ENCODE data around the gene IFT27. TPM values are rescaled to one million over a fixed set of nuclear protein-coding genes. Genes with fewer than 3 reads are reported as not detected.

Gene IFT27
- total and polyA plus RNA-seq, 2 donors, result 23.0 to 33.9 TPM

DNA sequence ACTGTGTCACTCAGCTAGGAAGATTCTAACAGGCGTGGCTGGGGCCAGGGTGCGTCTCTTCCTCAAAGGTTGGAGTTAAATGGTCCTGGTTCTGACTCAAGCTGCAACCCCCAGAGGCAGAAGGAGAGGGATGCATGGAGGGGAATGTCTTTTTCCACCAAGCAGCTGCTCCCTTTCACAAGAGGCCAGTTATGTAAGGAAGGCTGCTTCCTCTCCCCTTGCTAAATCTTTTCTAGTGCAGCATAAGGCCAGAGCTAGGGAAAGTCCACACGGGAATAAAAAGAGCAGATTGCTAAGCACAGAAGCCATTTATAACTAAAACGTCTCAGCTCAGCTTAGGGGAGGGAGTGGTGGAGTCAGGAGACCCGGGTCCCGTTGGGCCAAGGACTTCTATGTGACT lies 30.9 kb upstream of the IFT27 start:
- no peaks in the 10 kb centered on the region for H3K9me3 ChIP-seq (ENCODE audit: control insufficient read depth in 2 of 2, insufficient read depth in 1 of 2, low read length in 1 of 2)
- H3K4me1 ChIP-seq (ENCODE audit: control insufficient read depth in 2 of 2, insufficient read depth in 2 of 2, low read length in 2 of 2), result peaks cover 8 to 19% of the 10 kb centered on the region in 2 donors
- H3K36me3 ChIP-seq (ENCODE audit: control insufficient read depth in 2 of 2, insufficient read depth in 2 of 2, low read length in 1 of 2), result no peaks in the 10 kb centered on the region
- no peak for DNase-seq (ENCODE audit: low read depth in 6 of 9, low spot score in 9 of 9)
- 90% methylated on average over 6 of the region's 6 CpGs for WGBS
- H3K27ac ChIP-seq (ENCODE audit: low read depth in 1 of 2, low read length in 1 of 2), result no peak overlapping the region
- peaks cover 0 to 23% of the 10 kb centered on the region in 2 donors for H3K27me3 ChIP-seq (ENCODE audit: control insufficient read depth in 2 of 2, insufficient read depth in 1 of 2, low read length in 1 of 2)
- no peak overlapping the region for H3K4me3 ChIP-seq (ENCODE audit: low read length in 2 of 2)

DNA sequence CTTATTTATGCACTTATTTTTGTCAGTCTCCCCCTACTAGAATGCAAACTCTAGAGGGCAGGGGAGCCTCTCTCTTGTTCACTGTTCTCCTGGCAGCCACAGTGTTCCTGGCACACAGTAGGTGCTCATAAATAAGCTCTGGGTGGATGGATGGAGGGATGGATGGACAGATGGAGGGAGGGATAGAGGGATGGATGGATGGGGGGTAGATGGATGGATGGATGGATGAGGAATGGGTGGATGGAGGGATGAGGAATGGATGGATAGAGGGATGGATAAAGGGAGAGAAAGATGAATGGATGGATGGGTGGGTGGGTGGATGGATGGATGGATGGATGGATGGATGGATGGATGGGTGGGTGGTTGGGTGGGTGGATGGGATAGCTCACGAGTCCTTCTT lies 27.4 kb upstream of the IFT27 start:
- H3K36me3 ChIP-seq (ENCODE audit: control insufficient read depth in 2 of 2, insufficient read depth in 2 of 2, low read length in 1 of 2), result no peaks in the 10 kb centered on the region
- peaks cover under 1 to 8% of the 10 kb centered on the region in 2 donors for H3K4me1 ChIP-seq (ENCODE audit: control insufficient read depth in 2 of 2, insufficient read depth in 2 of 2, low read length in 2 of 2)
- 93% methylated on average over 1 of the region's 1 CpG for WGBS
- no peak overlapping the region for H3K4me3 ChIP-seq (ENCODE audit: low read length in 2 of 2)
- H3K9me3 ChIP-seq (ENCODE audit: control insufficient read depth in 2 of 2, insufficient read depth in 1 of 2, low read length in 1 of 2), result no peaks in the 10 kb centered on the region
- H3K27me3 ChIP-seq (ENCODE audit: control insufficient read depth in 2 of 2, insufficient read depth in 1 of 2, low read length in 1 of 2), result peaks cover 0 to 17% of the 10 kb centered on the region in 2 donors
- DNase-seq (ENCODE audit: low read depth in 6 of 9, low spot score in 9 of 9), result no peak
- no peak overlapping the region for H3K27ac ChIP-seq (ENCODE audit: low read depth in 1 of 2, low read length in 1 of 2)

DNA sequence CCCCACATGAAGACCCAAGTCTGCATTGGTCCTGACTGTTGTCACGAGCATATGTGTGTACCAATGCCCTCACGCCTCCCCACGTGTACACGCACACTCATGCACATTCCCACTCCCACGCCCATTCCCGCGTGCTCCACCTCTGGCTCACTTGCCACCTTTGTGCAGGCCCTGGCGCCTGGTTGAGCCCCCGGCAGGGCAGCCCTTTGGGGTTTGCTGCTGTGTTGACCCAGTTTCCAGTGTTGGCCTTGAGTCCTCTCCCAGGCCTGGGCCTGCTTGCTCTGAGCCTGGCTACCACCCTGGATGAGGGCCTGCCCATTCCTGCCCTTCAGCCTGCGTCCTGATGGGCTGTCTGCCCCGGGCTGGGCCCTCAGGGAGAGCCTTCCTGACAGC lies 22.8 kb upstream of the IFT27 start:
- Histone ChIP-seq H3K4me3 (ENCODE audit: low read length in 2 of 2) (no peak overlapping the region), H3K9me3 (ENCODE audit: control insufficient read depth in 2 of 2, insufficient read depth in 1 of 2, low read length in 1 of 2) (no peaks in the 10 kb centered on the region), H3K27ac (ENCODE audit: low read depth in 1 of 2, low read length in 1 of 2) (no peak overlapping the region), H3K36me3 (ENCODE audit: control insufficient read depth in 2 of 2, insufficient read depth in 2 of 2, low read length in 1 of 2) (no peaks in the 10 kb centered on the region), H3K27me3 (ENCODE audit: control insufficient read depth in 2 of 2, insufficient read depth in 1 of 2, low read length in 1 of 2) (no peaks in the 10 kb centered on the region), H3K4me1 (ENCODE audit: control insufficient read depth in 2 of 2, insufficient read depth in 2 of 2, low read length in 2 of 2) (no peaks in the 10 kb centered on the region)
- no peak for DNase-seq (ENCODE audit: low read depth in 6 of 9, low spot score in 9 of 9)
- 94% methylated on average over 11 of the region's 11 CpGs for WGBS

DNA sequence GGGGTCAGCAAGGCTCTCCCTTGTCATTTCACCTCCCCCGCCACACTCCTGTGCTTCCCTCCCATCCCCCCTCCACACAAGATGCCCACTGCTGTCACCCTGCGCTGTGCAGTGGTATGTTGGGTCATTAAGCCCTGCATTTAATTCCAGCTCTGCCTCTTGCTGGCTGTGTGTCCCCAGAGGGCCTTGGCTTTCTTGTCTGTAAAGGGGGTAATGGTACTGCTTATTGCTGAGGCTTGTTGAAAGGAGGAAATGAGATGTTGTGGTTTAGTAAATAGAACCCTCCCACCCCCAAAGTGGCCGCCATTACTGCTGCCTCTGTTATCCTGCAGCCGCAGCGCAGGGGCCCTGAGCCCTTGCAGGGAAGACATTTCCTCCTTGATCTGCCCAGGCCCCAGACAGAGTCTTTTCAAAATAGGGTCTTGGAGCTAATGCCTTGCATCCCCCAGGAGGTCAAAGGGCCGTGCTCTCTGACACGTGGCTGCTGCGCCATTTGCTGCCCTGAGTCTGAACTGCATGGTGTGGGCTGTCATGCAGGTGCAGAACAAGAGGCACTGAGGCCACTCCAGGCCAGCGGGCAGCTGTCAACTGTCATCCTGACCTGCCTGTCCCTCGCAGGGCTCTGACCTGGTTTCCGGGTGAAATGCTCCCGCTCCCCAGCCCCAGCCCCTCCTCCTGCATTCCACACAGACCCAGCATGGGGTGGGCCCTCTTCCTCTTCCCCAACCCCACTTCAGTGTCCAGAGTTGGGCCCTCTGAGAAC lies 22.2 kb upstream of the IFT27 start:
- WGBS, result 94% methylated on average over 12 of the region's 12 CpGs
- Histone ChIP-seq H3K4me3 (ENCODE audit: low read length in 2 of 2) (no peak overlapping the region), H3K27me3 (ENCODE audit: control insufficient read depth in 2 of 2, insufficient read depth in 1 of 2, low read length in 1 of 2) (no peaks in the 10 kb centered on the region), H3K36me3 (ENCODE audit: control insufficient read depth in 2 of 2, insufficient read depth in 2 of 2, low read length in 1 of 2) (no peaks in the 10 kb centered on the region), H3K4me1 (ENCODE audit: control insufficient read depth in 2 of 2, insufficient read depth in 2 of 2, low read length in 2 of 2) (no peaks in the 10 kb centered on the region), H3K27ac (ENCODE audit: low read depth in 1 of 2, low read length in 1 of 2) (no peak overlapping the region), H3K9me3 (ENCODE audit: control insufficient read depth in 2 of 2, insufficient read depth in 1 of 2, low read length in 1 of 2) (no peaks in the 10 kb centered on the region)
- no peak for DNase-seq (ENCODE audit: low read depth in 6 of 9, low spot score in 9 of 9)

DNA sequence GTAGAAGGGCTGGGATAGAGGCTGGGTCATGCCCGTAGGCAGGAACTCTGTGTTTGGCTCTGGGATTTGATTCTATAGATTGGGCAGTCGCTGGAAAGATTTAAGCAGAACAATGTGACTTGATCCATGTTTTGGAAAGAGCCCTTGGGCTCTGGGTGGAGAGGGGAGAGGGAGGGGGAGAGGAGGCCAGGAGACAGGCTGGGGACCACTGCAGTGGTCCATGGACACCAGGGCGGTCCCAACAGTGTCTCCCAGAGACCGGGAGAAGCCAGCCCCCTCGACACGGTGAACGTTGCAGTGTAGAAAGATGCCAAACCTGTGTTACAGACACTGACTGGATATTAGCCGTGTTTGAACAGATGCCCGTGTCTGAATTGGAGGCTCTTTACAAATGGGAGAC lies 21.5 kb upstream of the IFT27 start:
- Histone ChIP-seq H3K9me3 (ENCODE audit: control insufficient read depth in 2 of 2, insufficient read depth in 1 of 2, low read length in 1 of 2) (no peaks in the 10 kb centered on the region), H3K4me3 (ENCODE audit: low read length in 2 of 2) (no peak overlapping the region), H3K4me1 (ENCODE audit: control insufficient read depth in 2 of 2, insufficient read depth in 2 of 2, low read length in 2 of 2) (no peaks in the 10 kb centered on the region), H3K27ac (ENCODE audit: low read depth in 1 of 2, low read length in 1 of 2) (no peak overlapping the region), H3K27me3 (ENCODE audit: control insufficient read depth in 2 of 2, insufficient read depth in 1 of 2, low read length in 1 of 2) (no peaks in the 10 kb centered on the region), H3K36me3 (ENCODE audit: control insufficient read depth in 2 of 2, insufficient read depth in 2 of 2, low read length in 1 of 2) (no peaks in the 10 kb centered on the region)
- no peak for DNase-seq (ENCODE audit: low read depth in 6 of 9, low spot score in 9 of 9)
- 87% methylated on average over 9 of the region's 9 CpGs for WGBS

DNA sequence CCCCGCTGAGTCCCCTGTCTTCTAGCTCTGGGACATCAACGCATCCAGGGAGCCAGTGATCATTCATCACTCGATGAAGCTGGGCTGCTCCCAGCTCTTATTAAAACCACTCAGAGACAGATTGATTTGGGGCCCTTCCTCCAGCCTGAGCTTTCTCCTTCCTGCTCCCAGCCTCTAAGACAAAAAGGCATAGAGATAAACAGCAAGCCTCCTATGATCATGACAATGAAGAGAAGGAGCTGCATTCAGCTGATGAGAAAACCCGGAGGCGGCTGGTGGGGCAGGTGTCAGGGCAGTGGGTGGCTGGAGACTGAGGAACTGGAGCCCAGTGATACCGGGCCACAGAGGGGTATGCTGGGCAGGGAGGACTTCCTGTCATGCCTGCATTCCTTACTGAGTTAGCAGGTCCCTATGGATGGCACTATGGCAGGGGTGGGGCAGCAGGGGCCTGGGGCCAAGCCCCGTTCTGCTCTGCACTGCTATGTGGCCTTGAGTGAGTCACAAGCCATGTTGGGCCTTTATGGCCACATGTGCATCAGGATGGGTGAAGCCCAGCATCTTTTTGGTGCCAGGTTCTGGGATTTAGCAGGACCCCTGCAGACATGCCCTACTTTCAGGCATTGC lies 20.7 kb upstream of the IFT27 start:
- DNase-seq (ENCODE audit: low read depth in 6 of 9, low spot score in 9 of 9), result no peak
- WGBS, result 89% methylated on average over 7 of the region's 7 CpGs

DNA sequence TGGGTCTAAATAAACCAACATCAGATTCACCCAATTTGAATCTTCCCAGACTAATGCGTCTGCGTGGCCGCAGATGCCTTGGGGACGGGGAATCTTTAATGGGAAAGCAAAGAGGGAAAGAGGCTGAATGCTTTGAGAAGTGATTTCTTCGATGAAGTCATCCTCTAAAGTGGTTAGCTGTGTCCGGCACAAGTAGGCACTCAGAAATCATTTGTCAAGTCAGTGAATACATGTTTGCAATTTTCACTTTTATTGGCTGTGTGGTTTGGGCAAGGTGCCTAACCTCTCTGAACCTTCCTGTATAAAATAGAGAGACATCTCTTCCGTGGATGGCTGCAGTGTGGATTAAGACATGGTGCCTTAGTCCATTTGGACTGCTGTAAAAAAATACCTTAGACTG lies 19.7 kb upstream of the IFT27 start:
- Histone ChIP-seq H3K27me3 (ENCODE audit: control insufficient read depth in 2 of 2, insufficient read depth in 1 of 2, low read length in 1 of 2) (peaks cover 0 to 1% of the 10 kb centered on the region in 2 donors), H3K27ac (ENCODE audit: low read depth in 1 of 2, low read length in 1 of 2) (no peak overlapping the region), H3K4me3 (ENCODE audit: low read length in 2 of 2) (no peak overlapping the region), H3K9me3 (ENCODE audit: control insufficient read depth in 2 of 2, insufficient read depth in 1 of 2, low read length in 1 of 2) (no peaks in the 10 kb centered on the region), H3K36me3 (ENCODE audit: control insufficient read depth in 2 of 2, insufficient read depth in 2 of 2, low read length in 1 of 2) (no peaks in the 10 kb centered on the region), H3K4me1 (ENCODE audit: control insufficient read depth in 2 of 2, insufficient read depth in 2 of 2, low read length in 2 of 2) (no peaks in the 10 kb centered on the region)
- WGBS, result 94% methylated on average over 7 of the region's 7 CpGs
- no peak for DNase-seq (ENCODE audit: low read depth in 6 of 9, low spot score in 9 of 9)

More for the DNA sequence above, 20.7 kb upstream of the IFT27 start:
- Histone ChIP-seq H3K36me3 (ENCODE audit: control insufficient read depth in 2 of 2, insufficient read depth in 2 of 2, low read length in 1 of 2) (no peaks in the 10 kb centered on the region), H3K4me1 (ENCODE audit: control insufficient read depth in 2 of 2, insufficient read depth in 2 of 2, low read length in 2 of 2) (no peaks in the 10 kb centered on the region), H3K9me3 (ENCODE audit: control insufficient read depth in 2 of 2, insufficient read depth in 1 of 2, low read length in 1 of 2) (no peaks in the 10 kb centered on the region), H3K27ac (ENCODE audit: low read depth in 1 of 2, low read length in 1 of 2) (no peak overlapping the region), H3K27me3 (ENCODE audit: control insufficient read depth in 2 of 2, insufficient read depth in 1 of 2, low read length in 1 of 2) (no peaks in the 10 kb centered on the region), H3K4me3 (ENCODE audit: low read length in 2 of 2) (no peak overlapping the region)

DNA sequence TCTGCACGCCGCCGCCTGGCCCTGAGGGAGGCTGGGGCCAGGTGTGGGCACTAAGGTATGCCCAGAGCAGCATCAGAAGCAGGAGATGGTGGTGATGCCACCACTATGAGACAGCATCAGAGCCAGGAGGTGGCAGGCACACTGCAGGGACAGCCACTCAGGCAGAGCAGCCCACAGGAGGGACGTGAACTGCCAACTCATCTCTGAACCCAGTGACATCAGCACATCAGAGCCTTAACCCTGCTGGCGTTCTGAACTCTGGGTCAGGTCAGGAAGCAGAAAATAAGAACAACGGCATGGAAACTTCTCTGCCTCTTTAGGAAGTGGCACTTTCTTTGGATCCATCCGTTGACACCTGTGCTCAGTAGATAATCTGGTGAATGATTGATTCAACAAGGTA lies 14.7 kb upstream of the IFT27 start:
- Histone ChIP-seq H3K9me3 (ENCODE audit: control insufficient read depth in 2 of 2, insufficient read depth in 1 of 2, low read length in 1 of 2) (no peaks in the 10 kb centered on the region), H3K36me3 (ENCODE audit: control insufficient read depth in 2 of 2, insufficient read depth in 2 of 2, low read length in 1 of 2) (no peaks in the 10 kb centered on the region), H3K27me3 (ENCODE audit: control insufficient read depth in 2 of 2, insufficient read depth in 1 of 2, low read length in 1 of 2) (peaks cover 2 to 25% of the 10 kb centered on the region in 2 donors), H3K27ac (ENCODE audit: low read depth in 1 of 2, low read length in 1 of 2) (no peak overlapping the region), H3K4me3 (ENCODE audit: low read length in 2 of 2) (no peak overlapping the region), H3K4me1 (ENCODE audit: control insufficient read depth in 2 of 2, insufficient read depth in 2 of 2, low read length in 2 of 2) (no peaks in the 10 kb centered on the region)
- no peak for DNase-seq (ENCODE audit: low read depth in 6 of 9, low spot score in 9 of 9)
- WGBS, result 54% methylated on average over 7 of the region's 7 CpGs

DNA sequence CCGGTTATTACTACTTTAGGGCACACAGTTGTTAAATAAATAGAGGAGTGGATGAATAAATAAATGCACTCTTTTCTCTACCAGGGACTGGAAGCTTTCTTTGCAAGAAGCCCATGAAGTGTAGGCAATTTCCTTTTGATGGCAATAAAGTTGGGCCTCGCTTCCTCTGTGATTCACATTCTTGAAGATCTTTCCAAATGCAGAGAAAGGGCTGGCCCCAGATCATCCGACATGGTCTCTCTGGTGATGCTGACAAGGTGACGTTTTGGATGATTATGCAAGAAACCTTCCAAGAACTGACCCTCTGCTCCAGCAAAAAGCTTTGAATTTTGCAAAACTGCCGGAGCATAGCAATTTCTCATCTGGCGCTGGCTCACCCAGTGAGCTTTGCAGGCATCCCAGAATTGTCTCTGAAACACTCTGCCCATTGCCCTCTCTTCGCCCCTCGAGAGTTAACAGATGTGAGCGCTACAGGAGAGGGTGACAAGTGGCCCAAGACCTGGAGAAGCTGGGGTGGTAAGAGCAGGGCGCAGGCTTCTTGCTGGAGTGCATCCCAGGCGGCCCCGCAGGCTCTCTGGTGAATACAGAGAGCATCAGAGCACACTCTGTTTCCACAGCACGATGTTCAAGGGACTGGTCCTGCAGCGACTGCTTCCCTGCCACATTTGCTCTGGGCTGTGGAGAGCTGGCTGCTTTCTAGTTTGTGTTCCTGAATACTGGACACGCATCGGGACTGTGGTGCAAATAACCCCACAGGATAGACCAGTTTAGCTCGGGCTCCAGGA lies 11.5 kb upstream of the IFT27 start:
- peaks cover 5 to 43% of the 10 kb centered on the region in 2 donors for H3K27me3 ChIP-seq (ENCODE audit: control insufficient read depth in 2 of 2, insufficient read depth in 1 of 2, low read length in 1 of 2)
- no peak for DNase-seq (ENCODE audit: low read depth in 6 of 9, low spot score in 9 of 9)
- 92% methylated on average over 17 of the region's 17 CpGs for WGBS
- H3K36me3 ChIP-seq (ENCODE audit: control insufficient read depth in 2 of 2, insufficient read depth in 2 of 2, low read length in 1 of 2), result no peaks in the 10 kb centered on the region
- no peaks in the 10 kb centered on the region for H3K4me1 ChIP-seq (ENCODE audit: control insufficient read depth in 2 of 2, insufficient read depth in 2 of 2, low read length in 2 of 2)
- no peak overlapping the region for H3K4me3 ChIP-seq (ENCODE audit: low read length in 2 of 2)
- H3K27ac ChIP-seq (ENCODE audit: low read depth in 1 of 2, low read length in 1 of 2), result no peak overlapping the region
- no peaks in the 10 kb centered on the region for H3K9me3 ChIP-seq (ENCODE audit: control insufficient read depth in 2 of 2, insufficient read depth in 1 of 2, low read length in 1 of 2)

Data from thymus (tissue), 11 donors.